GM23338 (cell line): ENCODE results near the gene MCM3AP. TPM values are rescaled to one million over a fixed set of nuclear protein-coding genes. Genes with fewer than 3 reads are reported as not detected.

Experiments
- ATAC-seq: fragments of 200-7000 bp; cut with Tn5 transposase; 3 replicates; pipeline ENCODE4 v1.9.1; 2020
- DNase-seq: peaks from one replicate; pipeline ENCODE4 v3.0.0-alpha.2; 2015; ENCODE audit warnings: low spot score
- H2AFZ ChIP-seq: fragments of 200-600 bp; sonication (generic); 2 replicates; pipeline ENCODE4 v1.8.0; 2016; ENCODE audit warnings: antibody characterized with exemption, mild to moderate bottlenecking, moderate library complexity
- H3F3A ChIP-seq: fragments of 200-600 bp; sonication (generic); replicated peaks from 2 replicates; pipeline ENCODE4 v1.8.0; 2017; ENCODE audit warnings: antibody characterized with exemption, mixed run types, low read depth
- H3K27ac ChIP-seq: fragments of 200-600 bp; sonication (generic); 2 replicates; pipeline ENCODE4 v1.6.1; 2016; ENCODE audit warnings: low read depth
- H3K27me3 ChIP-seq: fragments of 200-600 bp; sonication (generic); 2 replicates; pipeline ENCODE4 v1.8.0; 2016; ENCODE audit warnings: mild to moderate bottlenecking, mixed run types, moderate library complexity; ENCODE audit not compliant: insufficient read depth
- H3K36me3 ChIP-seq: fragments of 200-600 bp; sonication (generic); 2 replicates; pipeline ENCODE4 v1.8.0; 2016; ENCODE audit warnings: mild to moderate bottlenecking; ENCODE audit not compliant: insufficient read depth
- H3K4me1 ChIP-seq: fragments of 200-600 bp; sonication (generic); 2 replicates; pipeline ENCODE4 v1.8.0; 2016; ENCODE audit warnings: mild to moderate bottlenecking, moderate library complexity; ENCODE audit not compliant: insufficient read depth
- H3K4me2 ChIP-seq: fragments of 200-600 bp; sonication (generic); 2 replicates; pipeline ENCODE4 v1.7.1; 2017; ENCODE audit warnings: mixed run types
- H3K4me3 ChIP-seq: fragments of 200-600 bp; sonication (generic); 2 replicates; pipeline ENCODE4 v1.6.1; 2016; ENCODE audit warnings: mixed run types
- H3K79me2 ChIP-seq: fragments of 200-600 bp; sonication (generic); replicated peaks from 2 replicates; pipeline ENCODE4 v1.8.0; 2017; ENCODE audit warnings: mild to moderate bottlenecking; ENCODE audit not compliant: insufficient read depth
- H3K9me2 ChIP-seq: fragments of 200-600 bp; sonication (generic); 2 replicates; pipeline ENCODE4 v1.8.0; 2017; ENCODE audit not compliant: insufficient read depth
- H4K20me1 ChIP-seq: fragments of 200-600 bp; sonication (generic); replicated peaks from 2 replicates; pipeline ENCODE4 v1.8.0; 2017; ENCODE audit warnings: mild to moderate bottlenecking; ENCODE audit not compliant: insufficient read depth
- H3K27ac Mint-ChIP-seq: 2 replicates; pipeline ENCODE4 v1.8.0; 2020; ENCODE audit warnings: inconsistent platforms, mild to moderate bottlenecking, moderate library complexity, mixed read lengths
- H3K27me3 Mint-ChIP-seq: 3 replicates; pipeline ENCODE4 v1.8.0; 2022; ENCODE audit warnings: low read depth, mild to moderate bottlenecking, moderate library complexity, mixed read lengths, inconsistent platforms; ENCODE audit not compliant: insufficient read depth, poor library complexity
- H3K36me3 Mint-ChIP-seq: 3 replicates; pipeline ENCODE4 v1.8.0; 2021; ENCODE audit warnings: low read depth, mild to moderate bottlenecking, inconsistent platforms, moderate library complexity, mixed read lengths
- H3K4me1 Mint-ChIP-seq: 3 replicates; pipeline ENCODE4 v1.8.0; 2020; ENCODE audit warnings: mild to moderate bottlenecking, inconsistent platforms, mixed read lengths
- H3K4me3 Mint-ChIP-seq: 3 replicates; pipeline ENCODE4 v1.8.0; 2021; ENCODE audit warnings: moderate library complexity, mild to moderate bottlenecking, inconsistent platforms, mixed read lengths
- H3K9me3 Mint-ChIP-seq: 3 replicates; pipeline ENCODE4 v1.8.0; 2020; ENCODE audit warnings: moderate library complexity, mild to moderate bottlenecking, inconsistent platforms, mixed read lengths
- CREB1 ChIP-seq: fragments of 250-450 bp; sonication (Bioruptor Pico); IDR thresholded peaks from 2 replicates; pipeline ENCODE4 v1.5.0; 2020; ENCODE audit warnings: low read depth, mild to moderate bottlenecking, moderate library complexity
- EZH2 ChIP-seq: fragments of 200-600 bp; sonication (generic); IDR thresholded peaks from one replicate; pipeline ENCODE4 v1.8.0; 2017; ENCODE audit warnings: antibody characterized with exemption, mild to moderate bottlenecking, low read depth; ENCODE audit not compliant: unreplicated experiment
- EZH2phosphoT487 ChIP-seq: fragments of 200-600 bp; sonication (generic); IDR thresholded peaks from one replicate; pipeline ENCODE4 v1.8.1; 2018; ENCODE audit warnings: antibody characterized with exemption; ENCODE audit not compliant: unreplicated experiment
- JUNB ChIP-seq: IDR thresholded peaks from one replicate; pipeline ENCODE4 v1.6.1; 2016; ENCODE audit warnings: antibody characterized with exemption; ENCODE audit not compliant: unreplicated experiment
- NANOG ChIP-seq: IDR thresholded peaks from 2 replicates; pipeline ENCODE4 v1.6.1; 2016; ENCODE audit warnings: antibody characterized with exemption, borderline replicate concordance
- POLR2AphosphoS5 ChIP-seq: IDR thresholded peaks from 2 replicates; pipeline ENCODE4 v1.6.1; 2016; ENCODE audit warnings: antibody characterized with exemption, low read depth
- STAT1 ChIP-seq: IDR thresholded peaks from one replicate; pipeline ENCODE4 v1.6.1; 2016; ENCODE audit warnings: antibody characterized with exemption; ENCODE audit not compliant: unreplicated experiment
- ZNF114 ChIP-seq: fragments of 250-450 bp; sonication (Bioruptor Pico); IDR thresholded peaks from 2 replicates; pipeline ENCODE4 v1.5.0; 2020; ENCODE audit warnings: mild to moderate bottlenecking, moderate library complexity
- ZNF331 ChIP-seq: fragments of 250-450 bp; sonication (Bioruptor Pico); IDR thresholded peaks from 2 replicates; pipeline ENCODE4 v1.5.0; 2020; ENCODE audit warnings: low read depth, mild to moderate bottlenecking, moderate library complexity
- polyA plus RNA-seq: library from polyadenylated mRNA; unstranded; fragments of >200 nt; fragmentation: Nextera tagmentation; extraction: Ambion mirVana; gene quantifications from 2 replicates; pipeline ENCODE4 v1.2.1, GENCODE V29; 2016
- total RNA-seq: library from RNA; depleted of rRNA; stranded (reverse); fragments of >200 nt; shearing (Covaris generic); gene quantifications from 2 replicates; pipeline ENCODE4 v1.2.3, GENCODE V29; 2014
- TF ChIP-seq, protein P1 (sequence below): IDR thresholded peaks from 2 replicates; pipeline ENCODE4 v1.6.1; 2016; ENCODE audit warnings: antibody characterized with exemption
- TF ChIP-seq, protein P2 (sequence below), 2 experiments: fragments of 200-600 bp in 1 of 2; sonication (generic) in 1 of 2; conservative IDR thresholded peaks; 2 replicates each; pipeline versions ENCODE4 v1.5.1 to v1.6.1; 2016 to 2017; ENCODE audit warnings: antibody characterized with exemption in 2 of 2, low read depth in 2 of 2, mild to moderate bottlenecking in 2 of 2, moderate library complexity in 1 of 2
- TF ChIP-seq, protein P3 (sequence below): fragments of 250-450 bp; sonication (Bioruptor Pico); IDR thresholded peaks from 2 replicates; pipeline ENCODE4 v1.5.0; 2020; ENCODE audit warnings: mild to moderate bottlenecking, moderate library complexity
- TF ChIP-seq, protein P4 (sequence below): IDR thresholded peaks from one replicate; pipeline ENCODE4 v1.6.1; 2018; ENCODE audit warnings: antibody characterized with exemption; ENCODE audit not compliant: unreplicated experiment

MCM3AP gene
- total and polyA plus RNA-seq, 2 experiments from 2014 or later: 39.2 to 123 TPM

DNA sequence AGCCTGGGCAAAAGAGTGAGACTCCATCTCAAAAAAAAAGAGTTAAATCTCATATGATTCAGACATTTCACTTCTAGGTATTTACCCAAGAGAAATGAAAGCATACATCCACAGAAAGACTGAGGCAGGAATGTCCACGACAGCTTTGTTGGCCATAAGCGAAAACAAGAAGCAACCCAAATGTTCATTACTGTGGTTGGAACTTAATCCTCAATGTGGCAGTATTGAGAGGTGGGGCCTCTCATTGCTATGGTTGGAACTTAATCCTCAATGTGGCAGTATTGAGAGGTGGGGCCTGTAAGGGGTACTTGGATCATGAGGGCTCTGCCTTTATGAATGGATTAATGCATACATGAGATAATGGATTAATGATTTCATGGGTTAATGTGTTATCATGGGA, 23.0 kb upstream of the MCM3AP start:
- peaks cover 4% of the 10 kb centered on the region for H3K27me3 Mint-ChIP-seq
- H3K4me2 ChIP-seq: no peak overlapping the region
- H3K27ac Mint-ChIP-seq: no peak overlapping the region

More for the DNA sequence above, 23.0 kb upstream of the MCM3AP start:
- no peaks in the 10 kb centered on the region for H3K27me3 ChIP-seq
- H3K79me2 ChIP-seq: no peaks in the 10 kb centered on the region
- no peak overlapping the region for H3K27ac ChIP-seq
- H3K36me3 Mint-ChIP-seq: peaks cover 57% of the 10 kb centered on the region
- no peak overlapping the region for H2AFZ ChIP-seq
- no peaks in the 10 kb centered on the region for H3K9me2 ChIP-seq
- H3K9me3 Mint-ChIP-seq: no peaks in the 10 kb centered on the region
- no peaks in the 10 kb centered on the region; the same call in 1 of the 2 replicates for H4K20me1 ChIP-seq
- no peak overlapping the region for H3K4me3 ChIP-seq
- H3F3A ChIP-seq: 0 out of 2 replicates have a peak, but pooled peaks cover 2% of the 10 kb centered on the region
- ATAC-seq: no peak
- H3K4me1 ChIP-seq: no peaks in the 10 kb centered on the region
- no peak for DNase-seq
- TF ChIP-seq EZH2 (no peak), STAT1 (no peak), EZH2phosphoT487 (no peak), ZNF331 (CRISPR knock-in tag) (no peak), POLR2AphosphoS5 (no peak), ZNF114 (no peak), JUNB (no peak), NANOG (no peak), CREB1 (CRISPR knock-in tag) (no peak)
- TF ChIP-seq, protein P1, sequence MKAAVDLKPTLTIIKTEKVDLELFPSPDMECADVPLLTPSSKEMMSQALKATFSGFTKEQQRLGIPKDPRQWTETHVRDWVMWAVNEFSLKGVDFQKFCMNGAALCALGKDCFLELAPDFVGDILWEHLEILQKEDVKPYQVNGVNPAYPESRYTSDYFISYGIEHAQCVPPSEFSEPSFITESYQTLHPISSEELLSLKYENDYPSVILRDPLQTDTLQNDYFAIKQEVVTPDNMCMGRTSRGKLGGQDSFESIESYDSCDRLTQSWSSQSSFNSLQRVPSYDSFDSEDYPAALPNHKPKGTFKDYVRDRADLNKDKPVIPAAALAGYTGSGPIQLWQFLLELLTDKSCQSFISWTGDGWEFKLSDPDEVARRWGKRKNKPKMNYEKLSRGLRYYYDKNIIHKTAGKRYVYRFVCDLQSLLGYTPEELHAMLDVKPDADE: no peak
- TF ChIP-seq, protein P2, sequence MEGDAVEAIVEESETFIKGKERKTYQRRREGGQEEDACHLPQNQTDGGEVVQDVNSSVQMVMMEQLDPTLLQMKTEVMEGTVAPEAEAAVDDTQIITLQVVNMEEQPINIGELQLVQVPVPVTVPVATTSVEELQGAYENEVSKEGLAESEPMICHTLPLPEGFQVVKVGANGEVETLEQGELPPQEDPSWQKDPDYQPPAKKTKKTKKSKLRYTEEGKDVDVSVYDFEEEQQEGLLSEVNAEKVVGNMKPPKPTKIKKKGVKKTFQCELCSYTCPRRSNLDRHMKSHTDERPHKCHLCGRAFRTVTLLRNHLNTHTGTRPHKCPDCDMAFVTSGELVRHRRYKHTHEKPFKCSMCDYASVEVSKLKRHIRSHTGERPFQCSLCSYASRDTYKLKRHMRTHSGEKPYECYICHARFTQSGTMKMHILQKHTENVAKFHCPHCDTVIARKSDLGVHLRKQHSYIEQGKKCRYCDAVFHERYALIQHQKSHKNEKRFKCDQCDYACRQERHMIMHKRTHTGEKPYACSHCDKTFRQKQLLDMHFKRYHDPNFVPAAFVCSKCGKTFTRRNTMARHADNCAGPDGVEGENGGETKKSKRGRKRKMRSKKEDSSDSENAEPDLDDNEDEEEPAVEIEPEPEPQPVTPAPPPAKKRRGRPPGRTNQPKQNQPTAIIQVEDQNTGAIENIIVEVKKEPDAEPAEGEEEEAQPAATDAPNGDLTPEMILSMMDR (conservative IDR thresholded peaks at IDR 0.05; ENCODE audit: low read depth in 2 of 2): no peak
- TF ChIP-seq, protein P3, sequence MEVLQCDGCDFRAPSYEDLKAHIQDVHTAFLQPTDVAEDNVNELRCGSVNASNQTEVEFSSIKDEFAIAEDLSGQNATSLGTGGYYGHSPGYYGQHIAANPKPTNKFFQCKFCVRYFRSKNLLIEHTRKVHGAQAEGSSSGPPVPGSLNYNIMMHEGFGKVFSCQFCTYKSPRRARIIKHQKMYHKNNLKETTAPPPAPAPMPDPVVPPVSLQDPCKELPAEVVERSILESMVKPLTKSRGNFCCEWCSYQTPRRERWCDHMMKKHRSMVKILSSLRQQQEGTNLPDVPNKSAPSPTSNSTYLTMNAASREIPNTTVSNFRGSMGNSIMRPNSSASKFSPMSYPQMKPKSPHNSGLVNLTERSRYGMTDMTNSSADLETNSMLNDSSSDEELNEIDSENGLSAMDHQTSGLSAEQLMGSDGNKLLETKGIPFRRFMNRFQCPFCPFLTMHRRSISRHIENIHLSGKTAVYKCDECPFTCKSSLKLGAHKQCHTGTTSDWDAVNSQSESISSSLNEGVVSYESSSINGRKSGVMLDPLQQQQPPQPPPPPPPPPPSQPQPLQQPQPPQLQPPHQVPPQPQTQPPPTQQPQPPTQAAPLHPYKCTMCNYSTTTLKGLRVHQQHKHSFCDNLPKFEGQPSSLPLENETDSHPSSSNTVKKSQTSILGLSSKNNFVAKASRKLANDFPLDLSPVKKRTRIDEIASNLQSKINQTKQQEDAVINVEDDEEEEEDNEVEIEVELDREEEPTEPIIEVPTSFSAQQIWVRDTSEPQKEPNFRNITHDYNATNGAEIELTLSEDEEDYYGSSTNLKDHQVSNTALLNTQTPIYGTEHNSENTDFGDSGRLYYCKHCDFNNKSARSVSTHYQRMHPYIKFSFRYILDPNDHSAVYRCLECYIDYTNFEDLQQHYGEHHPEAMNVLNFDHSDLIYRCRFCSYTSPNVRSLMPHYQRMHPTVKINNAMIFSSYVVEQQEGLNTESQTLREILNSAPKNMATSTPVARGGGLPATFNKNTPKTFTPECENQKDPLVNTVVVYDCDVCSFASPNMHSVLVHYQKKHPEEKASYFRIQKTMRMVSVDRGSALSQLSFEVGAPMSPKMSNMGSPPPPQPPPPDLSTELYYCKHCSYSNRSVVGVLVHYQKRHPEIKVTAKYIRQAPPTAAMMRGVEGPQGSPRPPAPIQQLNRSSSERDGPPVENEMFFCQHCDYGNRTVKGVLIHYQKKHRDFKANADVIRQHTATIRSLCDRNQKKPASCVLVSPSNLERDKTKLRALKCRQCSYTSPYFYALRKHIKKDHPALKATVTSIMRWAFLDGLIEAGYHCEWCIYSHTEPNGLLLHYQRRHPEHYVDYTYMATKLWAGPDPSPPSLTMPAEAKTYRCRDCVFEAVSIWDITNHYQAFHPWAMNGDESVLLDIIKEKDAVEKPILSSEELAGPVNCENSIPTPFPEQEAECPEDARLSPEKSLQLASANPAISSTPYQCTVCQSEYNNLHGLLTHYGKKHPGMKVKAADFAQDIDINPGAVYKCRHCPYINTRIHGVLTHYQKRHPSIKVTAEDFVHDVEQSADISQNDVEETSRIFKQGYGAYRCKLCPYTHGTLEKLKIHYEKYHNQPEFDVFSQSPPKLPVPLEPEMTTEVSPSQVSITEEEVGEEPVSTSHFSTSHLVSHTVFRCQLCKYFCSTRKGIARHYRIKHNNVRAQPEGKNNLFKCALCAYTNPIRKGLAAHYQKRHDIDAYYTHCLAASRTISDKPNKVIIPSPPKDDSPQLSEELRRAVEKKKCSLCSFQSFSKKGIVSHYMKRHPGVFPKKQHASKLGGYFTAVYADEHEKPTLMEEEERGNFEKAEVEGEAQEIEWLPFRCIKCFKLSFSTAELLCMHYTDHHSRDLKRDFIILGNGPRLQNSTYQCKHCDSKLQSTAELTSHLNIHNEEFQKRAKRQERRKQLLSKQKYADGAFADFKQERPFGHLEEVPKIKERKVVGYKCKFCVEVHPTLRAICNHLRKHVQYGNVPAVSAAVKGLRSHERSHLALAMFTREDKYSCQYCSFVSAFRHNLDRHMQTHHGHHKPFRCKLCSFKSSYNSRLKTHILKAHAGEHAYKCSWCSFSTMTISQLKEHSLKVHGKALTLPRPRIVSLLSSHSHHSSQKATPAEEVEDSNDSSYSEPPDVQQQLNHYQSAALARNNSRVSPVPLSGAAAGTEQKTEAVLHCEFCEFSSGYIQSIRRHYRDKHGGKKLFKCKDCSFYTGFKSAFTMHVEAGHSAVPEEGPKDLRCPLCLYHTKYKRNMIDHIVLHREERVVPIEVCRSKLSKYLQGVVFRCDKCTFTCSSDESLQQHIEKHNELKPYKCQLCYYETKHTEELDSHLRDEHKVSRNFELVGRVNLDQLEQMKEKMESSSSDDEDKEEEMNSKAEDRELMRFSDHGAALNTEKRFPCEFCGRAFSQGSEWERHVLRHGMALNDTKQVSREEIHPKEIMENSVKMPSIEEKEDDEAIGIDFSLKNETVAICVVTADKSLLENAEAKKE (CRISPR knock-in tag): no peak
- TF ChIP-seq, protein P4, sequence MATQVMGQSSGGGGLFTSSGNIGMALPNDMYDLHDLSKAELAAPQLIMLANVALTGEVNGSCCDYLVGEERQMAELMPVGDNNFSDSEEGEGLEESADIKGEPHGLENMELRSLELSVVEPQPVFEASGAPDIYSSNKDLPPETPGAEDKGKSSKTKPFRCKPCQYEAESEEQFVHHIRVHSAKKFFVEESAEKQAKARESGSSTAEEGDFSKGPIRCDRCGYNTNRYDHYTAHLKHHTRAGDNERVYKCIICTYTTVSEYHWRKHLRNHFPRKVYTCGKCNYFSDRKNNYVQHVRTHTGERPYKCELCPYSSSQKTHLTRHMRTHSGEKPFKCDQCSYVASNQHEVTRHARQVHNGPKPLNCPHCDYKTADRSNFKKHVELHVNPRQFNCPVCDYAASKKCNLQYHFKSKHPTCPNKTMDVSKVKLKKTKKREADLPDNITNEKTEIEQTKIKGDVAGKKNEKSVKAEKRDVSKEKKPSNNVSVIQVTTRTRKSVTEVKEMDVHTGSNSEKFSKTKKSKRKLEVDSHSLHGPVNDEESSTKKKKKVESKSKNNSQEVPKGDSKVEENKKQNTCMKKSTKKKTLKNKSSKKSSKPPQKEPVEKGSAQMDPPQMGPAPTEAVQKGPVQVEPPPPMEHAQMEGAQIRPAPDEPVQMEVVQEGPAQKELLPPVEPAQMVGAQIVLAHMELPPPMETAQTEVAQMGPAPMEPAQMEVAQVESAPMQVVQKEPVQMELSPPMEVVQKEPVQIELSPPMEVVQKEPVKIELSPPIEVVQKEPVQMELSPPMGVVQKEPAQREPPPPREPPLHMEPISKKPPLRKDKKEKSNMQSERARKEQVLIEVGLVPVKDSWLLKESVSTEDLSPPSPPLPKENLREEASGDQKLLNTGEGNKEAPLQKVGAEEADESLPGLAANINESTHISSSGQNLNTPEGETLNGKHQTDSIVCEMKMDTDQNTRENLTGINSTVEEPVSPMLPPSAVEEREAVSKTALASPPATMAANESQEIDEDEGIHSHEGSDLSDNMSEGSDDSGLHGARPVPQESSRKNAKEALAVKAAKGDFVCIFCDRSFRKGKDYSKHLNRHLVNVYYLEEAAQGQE: no peak
- peaks cover 32% of the 10 kb centered on the region for H3K36me3 ChIP-seq
- no peak overlapping the region for H3K4me3 Mint-ChIP-seq
- H3K4me1 Mint-ChIP-seq: no peaks in the 10 kb centered on the region
